Stimulated activated CD4-positive, alpha-beta T cell treated with anti-CD3 and anti-CD28 coated beads, TNF-alpha, amount 100 ng/mL, for 1 hour (primary cell): Measurements from ENCODE around the gene SOX18.
A peak's percentile ranks its signal among the peaks of the same experiment; 100 is the strongest.
"Not testable (repeated sequence)": the region's sequence is repeated elsewhere in the genome, so short reads cannot be mapped to it uniquely, and the experiment has no call there.

Source experiments
- DNase-seq, 3 donors: peaks; one replicate each; pipeline ENCODE4 v3.0.0-alpha.2; 2020; ENCODE audit warnings: low read depth in 3 of 3, low spot score in 1 of 3

Gene SOX18

GRCh38 chr20:64049060-64049877 is at the start of gene SOX18:
Gene SOX18 (minus strand): TSS chr20:64049639. CDS start chr20:64049516, 123 bp downstream.
- DNase-seq, result no peak

- no peak for DNase-seq
These were observed 49.1 kb upstream of the SOX18 start for GRCh38 chr20:64098471-64099013.

DNA sequence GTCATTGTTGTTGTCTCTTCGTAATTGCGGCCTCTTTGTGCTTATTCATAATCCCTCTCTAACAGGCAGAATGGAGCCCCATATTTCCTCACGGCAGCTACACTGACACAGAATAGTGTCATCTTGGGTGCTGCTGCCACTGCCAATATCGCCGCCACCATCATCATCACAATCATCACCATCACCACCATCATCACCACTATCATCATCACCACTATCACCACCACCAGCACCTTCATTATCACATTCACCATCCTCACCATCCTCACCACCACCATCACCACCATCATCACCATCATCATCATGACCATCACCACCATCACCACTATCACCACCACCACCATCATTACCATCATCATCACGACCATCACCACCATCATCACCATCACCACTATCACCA is 47.1 kb upstream of the SOX18 start:
- DNase-seq, result no peak

- no peak for DNase-seq
These were observed 46.5 kb upstream of the SOX18 start for GRCh38 chr20:64095927-64096326.

- DNase-seq, result no peak
These were observed 46.0 kb upstream of the SOX18 start for GRCh38 chr20:64095455-64095854.

DNA sequence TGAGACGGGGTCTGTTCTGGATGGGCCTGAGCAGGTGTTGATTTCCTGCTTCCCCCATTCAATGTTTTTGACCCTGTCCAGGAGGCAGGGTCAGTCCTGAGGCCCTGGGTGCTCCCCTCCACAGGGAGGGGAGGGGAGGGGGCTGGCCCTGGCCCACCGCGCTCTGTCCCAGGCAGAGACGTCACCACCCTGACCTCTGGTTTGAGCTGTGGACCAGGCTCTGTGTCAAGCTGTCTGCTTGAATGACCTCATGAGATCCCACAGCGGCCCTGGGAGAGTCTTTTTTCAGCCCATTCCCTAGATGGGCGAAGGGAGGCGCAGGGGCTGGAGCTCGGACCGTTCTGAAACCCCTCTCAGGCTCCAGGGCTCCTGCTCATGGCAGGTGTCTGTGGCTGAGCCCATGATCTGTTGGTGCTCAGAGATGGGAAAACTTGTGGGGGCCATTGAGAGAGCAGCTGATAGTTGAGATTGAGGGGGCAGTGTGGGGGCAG is 43.6 kb upstream of the SOX18 start:
- DNase-seq, result no peak

GRCh38 chr20:64092258-64093012 is 43.0 kb upstream of the SOX18 start:
- no peak for DNase-seq

- DNase-seq, result no peak
These were observed 42.3 kb upstream of the SOX18 start for GRCh38 chr20:64091770-64092169.

DNA sequence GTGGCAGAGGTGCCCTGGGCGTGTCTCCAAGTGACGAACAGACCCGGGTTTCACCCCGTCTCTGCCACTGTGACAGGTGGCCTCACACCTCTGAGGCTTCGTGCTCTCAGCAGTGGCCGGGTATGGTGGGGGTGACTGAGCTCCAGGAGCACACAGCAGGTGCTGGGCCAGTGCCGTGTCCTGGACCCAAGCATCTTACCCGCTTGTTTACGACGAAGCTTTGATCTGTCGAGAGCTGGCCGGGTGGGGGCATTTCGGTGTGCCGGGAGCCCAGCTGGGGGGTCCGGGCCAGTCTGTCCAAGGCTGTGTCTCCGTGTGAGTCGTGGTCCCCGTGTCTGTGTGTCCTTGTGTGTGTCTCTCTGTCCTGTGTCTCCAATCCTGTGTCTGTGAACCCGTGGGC is 41.9 kb upstream of the SOX18 start:
- DNase-seq, result no peak

DNA sequence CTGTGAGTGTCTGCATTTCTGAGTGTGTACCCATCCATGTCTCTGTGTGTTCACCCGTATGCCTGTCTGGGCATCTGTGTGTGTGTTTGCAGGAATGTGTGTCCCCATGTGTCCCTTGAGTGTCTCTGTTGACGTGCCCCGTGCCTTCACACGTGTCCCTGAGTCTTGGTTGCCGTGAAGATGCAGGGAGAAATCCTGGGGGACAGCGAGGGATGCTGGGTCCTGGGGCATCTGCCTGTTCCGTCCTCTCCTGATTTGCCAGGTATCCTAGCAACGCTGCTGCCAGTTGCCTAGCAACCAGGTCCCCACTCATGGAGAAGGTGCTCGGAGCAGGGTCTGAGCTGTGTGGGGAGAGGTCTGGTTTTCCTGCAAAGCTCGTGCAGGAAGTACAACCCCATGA is 40.7 kb upstream of the SOX18 start:
- no peak for DNase-seq

GRCh38 chr20:64088586-64088985 is 39.1 kb upstream of the SOX18 start:
- not testable (repeated sequence) for DNase-seq

DNA sequence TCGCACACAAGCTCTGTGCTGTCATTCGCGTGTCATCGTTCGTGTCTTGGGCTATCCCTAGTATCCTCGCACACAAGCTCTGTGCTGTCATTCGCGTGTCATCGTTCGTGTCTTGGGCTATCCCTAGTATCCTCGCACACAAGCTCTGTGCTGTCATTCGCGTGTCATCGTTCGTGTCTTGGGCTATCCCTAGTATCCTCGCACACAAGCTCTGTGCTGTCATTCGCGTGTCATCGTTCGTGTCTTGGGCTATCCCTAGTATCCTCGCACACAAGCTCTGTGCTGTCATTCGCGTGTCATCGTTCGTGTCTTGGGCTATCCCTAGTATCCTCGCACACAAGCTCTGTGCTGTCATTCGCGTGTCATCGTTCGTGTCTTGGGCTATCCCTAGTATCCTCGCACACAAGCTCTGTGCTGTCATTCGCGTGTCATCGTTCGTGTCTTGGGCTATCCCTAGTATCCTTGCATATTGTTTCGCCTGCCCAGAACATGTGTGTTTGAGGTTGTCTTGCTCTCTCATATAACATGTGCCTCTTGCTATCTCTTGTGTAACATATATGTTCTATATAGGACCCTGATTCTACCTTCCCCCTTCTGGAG is 37.9 kb upstream of the SOX18 start:
- not testable (repeated sequence) for DNase-seq

DNA sequence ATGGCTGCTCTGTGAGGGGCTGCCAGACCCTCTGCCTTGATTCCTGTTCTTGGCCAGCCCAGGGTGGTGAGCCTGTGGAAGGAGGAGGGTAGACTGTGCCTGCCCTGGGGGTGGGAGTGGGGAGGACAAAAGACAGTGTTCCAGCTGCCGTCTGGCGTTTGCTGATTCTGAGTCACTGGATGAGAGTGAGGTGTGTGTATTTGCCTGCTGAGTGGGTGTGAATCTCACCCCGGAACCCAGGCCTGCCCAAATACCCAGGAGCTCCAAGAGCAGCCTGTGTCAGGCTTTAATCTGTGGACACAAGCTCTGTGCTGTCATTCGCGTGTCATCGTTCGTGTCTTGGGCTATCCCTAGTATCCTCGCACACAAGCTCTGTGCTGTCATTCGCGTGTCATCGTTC is 37.4 kb upstream of the SOX18 start:
- DNase-seq, result no peak

GRCh38 chr20:64084685-64085152 is 35.3 kb upstream of the SOX18 start:
- DNase-seq, result no peak

DNA sequence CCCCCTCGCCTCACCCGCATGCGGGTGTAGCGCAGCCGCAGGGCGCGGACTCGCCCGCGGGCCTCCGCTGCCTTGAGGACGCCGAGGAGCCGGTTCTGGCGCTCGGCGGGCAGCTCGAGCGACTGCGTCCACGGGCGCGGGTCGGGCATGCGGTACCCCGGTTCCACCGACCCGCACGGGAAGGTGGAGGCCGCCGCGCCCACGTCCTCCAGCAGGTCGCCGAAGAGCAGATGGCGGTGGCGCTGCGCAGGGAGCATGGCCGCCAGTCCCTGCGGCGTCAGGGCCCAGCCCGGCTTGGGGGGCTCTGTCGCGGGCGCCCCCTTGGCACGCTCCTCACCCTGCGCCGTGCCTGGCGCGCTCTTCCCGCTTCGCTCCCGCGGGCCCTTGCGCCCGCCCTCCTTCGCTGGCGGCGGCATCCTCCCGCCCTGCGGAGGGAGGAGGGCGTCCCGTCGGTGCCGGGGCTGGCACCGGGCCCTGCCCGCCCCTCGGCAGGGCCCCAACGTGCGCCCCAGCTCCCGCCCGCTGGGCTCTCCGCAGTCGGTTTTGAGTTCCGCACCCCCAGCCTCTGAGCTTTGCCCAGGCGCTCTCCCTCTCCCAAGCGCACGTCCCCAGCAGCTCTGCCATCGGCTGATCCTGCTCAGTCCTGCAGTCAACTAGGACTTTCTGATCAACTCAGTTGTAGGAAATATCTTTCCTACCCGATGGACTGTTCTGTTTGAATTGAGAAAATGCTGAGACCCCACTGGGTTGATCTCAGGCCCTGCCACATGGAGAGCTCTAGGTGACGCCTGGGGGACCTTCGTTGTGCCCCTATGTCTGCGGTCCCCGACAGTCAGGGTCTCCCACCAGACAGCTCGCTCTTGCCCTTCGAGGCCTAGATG is 34.6 kb upstream of the SOX18 start, which contains the start of gene LKAAEAR1:
Gene LKAAEAR1 (minus strand): TSS at position 595 of the 881 bp plus-strand sequence. CDS start 179 bp downstream, at position 416.
- DNase-seq, result no peak

DNA sequence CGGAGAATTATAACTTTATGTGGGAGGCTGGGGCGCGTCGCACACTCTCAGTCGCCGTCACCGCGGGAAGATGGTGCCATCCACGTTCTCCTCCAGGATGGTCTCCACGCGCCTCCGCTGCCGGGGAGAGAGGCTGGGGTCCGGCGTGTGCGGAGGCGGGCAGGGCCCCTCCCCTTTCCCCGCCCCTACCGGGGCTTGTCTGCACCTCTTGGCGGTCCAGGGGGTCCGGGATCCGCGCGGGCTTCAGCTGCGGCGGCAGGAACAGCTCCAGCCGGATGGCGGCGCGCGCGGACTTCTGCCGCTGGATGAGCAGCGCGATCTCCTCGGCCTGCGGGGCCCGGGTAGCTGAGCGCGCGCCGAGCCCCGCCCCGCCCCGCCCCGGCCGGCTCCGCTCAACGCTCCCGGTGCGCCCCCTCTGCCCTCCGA is 34.0 kb upstream of the SOX18 start:
- DNase-seq, result peak in 2 of 3 donors; percentile 36 to 55

- DNase-seq, result no peak
These were observed 33.5 kb upstream of the SOX18 start for GRCh38 chr20:64082820-64083377.

DNA sequence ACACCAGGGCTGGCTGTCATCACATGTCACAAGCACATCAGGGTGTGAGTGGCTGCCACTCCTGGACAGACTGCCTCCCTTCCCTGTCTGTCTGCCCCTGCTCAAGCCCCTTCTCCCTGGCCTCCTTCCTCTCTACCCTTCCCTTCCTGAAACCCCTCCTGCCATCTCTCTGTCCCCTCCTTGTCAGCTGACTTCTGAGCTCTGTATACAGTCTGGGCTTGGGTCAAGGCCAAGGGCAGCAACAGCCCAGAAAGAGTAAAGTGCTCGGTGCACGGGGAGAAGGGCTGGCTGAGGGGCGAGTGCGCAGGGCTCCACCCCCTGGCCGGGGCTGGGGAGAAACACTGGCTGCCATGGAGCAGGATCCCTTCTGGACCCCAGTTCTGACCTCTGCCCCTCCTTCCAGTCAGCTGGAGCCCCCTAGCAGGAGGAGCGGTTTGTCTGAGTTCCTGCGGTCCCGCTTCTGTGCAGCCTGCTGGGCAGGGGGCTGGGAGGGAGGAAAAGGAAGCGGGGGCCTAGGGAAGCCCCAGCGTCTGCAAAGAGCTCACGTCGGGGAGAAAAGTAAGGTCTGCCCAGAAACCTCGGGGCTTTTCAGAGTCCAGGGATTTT is 32.8 kb upstream of the SOX18 start:
- no peak for DNase-seq

DNA sequence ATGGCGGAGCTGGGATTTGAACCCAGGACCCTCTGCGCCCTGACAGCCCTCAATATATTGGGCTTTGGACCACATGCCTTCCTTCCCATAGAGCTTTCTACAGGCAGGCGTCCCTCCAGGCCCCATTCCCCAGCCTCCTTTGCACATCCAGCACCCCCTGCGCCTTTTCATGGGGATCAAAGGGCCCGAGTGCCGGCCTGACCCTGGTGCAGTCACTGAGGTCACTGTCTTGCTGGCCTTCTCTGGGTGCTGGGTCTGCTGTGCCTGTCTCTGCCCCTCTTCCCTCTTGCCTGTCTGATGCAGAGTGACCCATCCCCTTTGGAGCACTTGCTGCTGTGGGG is 32.2 kb upstream of the SOX18 start:
- no peak for DNase-seq
